Stimulated activated CD4-positive, alpha-beta T cell treated with anti-CD3 and anti-CD28 coated beads, Interleukin-12 subunit alpha, Interleukin-12 subunit beta, amount 100 ng/mL, for 24 hours (primary cell): ENCODE data around the gene TOP3B.
"Not testable (repeated sequence)": the region's sequence is repeated elsewhere in the genome, so short reads cannot be mapped to it uniquely, and the experiment has no call there.

Experiments used
- DNase-seq, 2 experiments: peaks; one replicate each; pipeline ENCODE4 v3.0.0-alpha.2; 2020; ENCODE audit warnings: low read depth in 2 of 2

The TOP3B gene

GRCh38 chr22:21923163-21923561 lies 59.4 kb downstream of the TOP3B start:
- no peak for DNase-seq

- DNase-seq = no peak
Measured at GRCh38 chr22:21922370-21923162, 60.0 kb downstream of the TOP3B start.

GRCh38 chr22:21921729-21922128 lies 60.9 kb downstream of the TOP3B start:
- DNase-seq = no peak

- no peak for DNase-seq
Measured at GRCh38 chr22:21921184-21921721, 61.3 kb downstream of the TOP3B start.

- no peak for DNase-seq
Measured at GRCh38 chr22:21920341-21921183, 62.0 kb downstream of the TOP3B start.

- no peak for DNase-seq
Measured at GRCh38 chr22:21919526-21920307, 62.9 kb downstream of the TOP3B start.

GRCh38 chr22:21918466-21919185 lies 64.0 kb downstream of the TOP3B start:
- DNase-seq = no peak

- no peak for DNase-seq
Measured at GRCh38 chr22:21917959-21918261, 64.7 kb downstream of the TOP3B start.

- no peak for DNase-seq
Measured at GRCh38 chr22:21917181-21917958, 65.2 kb downstream of the TOP3B start.

- no peak for DNase-seq
Measured at GRCh38 chr22:21916309-21916918, 66.2 kb downstream of the TOP3B start.

GRCh38 chr22:21915624-21916308 lies 66.8 kb downstream of the TOP3B start:
- no peak for DNase-seq

- DNase-seq = not testable (repeated sequence)
Measured at GRCh38 chr22:21914033-21914642, 68.4 kb downstream of the TOP3B start.

- DNase-seq = not testable (repeated sequence)
Measured at GRCh38 chr22:21910367-21910766, 72.2 kb downstream of the TOP3B start.

- DNase-seq = no peak
Measured at GRCh38 chr22:21909871-21910270, 72.7 kb downstream of the TOP3B start.

- DNase-seq = no peak
Measured at GRCh38 chr22:21907638-21908522, 74.7 kb downstream of the TOP3B start.
